ENCODE results near the gene GPR153.

The GPR153 gene

GRCh38 chr1:6198646-6199297, 62.1 kb downstream of the GPR153 start:
- peak; percentile 49 for DNase-seq

- no peak for DNase-seq
These were observed 63.0 kb downstream of the GPR153 start for GRCh38 chr1:6197746-6198427.
